HUDEP-2 (cell line): ENCODE results near the gene SORCS3.

Experiments
- DNase-seq, 76 experiments: peaks; one replicate each; lab custom pipeline; 2025; ENCODE audit not compliant: unreplicated experiment in 76 of 76; lab: John Stamatoyannopoulos, UW

The SORCS3 gene

GRCh38 chr10:105284476-105285215, 643.6 kb downstream of the SORCS3 start:
- DNase-seq, result no peak

- DNase-seq, result no peak
Observed at GRCh38 chr10:105288026-105288425, 646.9 kb downstream of the SORCS3 start.

- DNase-seq, result no peak
Observed at GRCh38 chr10:105288613-105289012, 647.5 kb downstream of the SORCS3 start.

DNA sequence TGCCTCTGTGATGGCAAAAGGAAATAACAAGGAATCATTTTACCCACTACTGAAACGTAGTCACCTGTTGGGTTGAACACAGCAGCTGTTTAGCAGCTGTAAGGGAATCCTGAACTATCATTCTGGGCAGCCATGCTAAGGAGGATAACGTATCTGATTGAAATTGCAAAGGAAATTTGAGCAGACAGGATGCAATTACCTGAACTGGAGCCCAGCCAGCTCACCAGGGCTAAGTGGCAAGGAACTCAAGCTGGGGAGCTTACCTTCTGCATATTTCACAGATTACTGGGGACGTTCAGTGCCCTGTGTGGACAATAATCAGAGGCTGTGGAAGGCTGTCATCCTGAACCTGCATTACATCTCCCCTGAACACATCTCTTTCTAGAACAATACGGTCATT, 650.5 kb downstream of the SORCS3 start:
- DNase-seq, result no peak

GRCh38 chr10:105292236-105292635, 651.1 kb downstream of the SORCS3 start:
- no peak for DNase-seq
